ENCODE results near the gene HIRA. TPM values are rescaled to one million over a fixed set of nuclear protein-coding genes. Genes with fewer than 3 reads are reported as not detected.

HIRA gene
- total and polyA plus RNA-seq, 9 of the 15 experiments (the other 6 are each of a cell fraction or from before 2014, with no cell fraction given): 0.96 to 132 (median 58.4) TPM

GRCh38 chr22:19477321-19478044 lies 46.0 kb upstream of the HIRA start (continued):
- 0 out of 4 replicates have a peak, but pooled peaks of 1 of the 2 experiments have one; percentile 10 for TF ChIP-seq RCOR1 (IDR thresholded peaks at IDR 0.05; ENCODE audit: borderline replicate concordance in 1 of 2, low read depth in 2 of 2, low read length in 2 of 2)
- no peak for TF ChIP-seq RHOXF2B (CRISPR knock-in tag; conservative IDR thresholded peaks at IDR 0.05)
- TF ChIP-seq CTBP1 (IDR thresholded peaks at IDR 0.05; ENCODE audit: borderline replicate concordance): no peak
- no peak for TF ChIP-seq CSDE1 (IDR thresholded peaks at IDR 0.05)
- no peak for TF ChIP-seq E2F5 (CRISPR knock-in tag; IDR thresholded peaks at IDR 0.05)
- no peak for TF ChIP-seq USF2 (CRISPR knock-in tag; IDR thresholded peaks at IDR 0.05)
- TF ChIP-seq MYC (IDR thresholded peaks at IDR 0.05; ENCODE audit: low read depth, low read length): peak; percentile 52
- TF ChIP-seq MYC (CRISPR knock-in tag; IDR thresholded peaks at IDR 0.05; ENCODE audit: borderline replicate concordance, low read depth): 0 out of 2 replicates have a peak, but pooled peaks have one; percentile 13
- peak; percentile 31; the same call in 1 of the 2 replicates for TF ChIP-seq SMC3 (conservative IDR thresholded peaks at IDR 0.05; ENCODE audit: insufficient read depth, low read depth, low read length)
- no peak for TF ChIP-seq KLF1 (tag; IDR thresholded peaks at IDR 0.05)
- no peak for TF ChIP-seq HMBOX1 (IDR thresholded peaks at IDR 0.05)
- no peak for TF ChIP-seq ZNF592 (IDR thresholded peaks at IDR 0.05)
- 0 out of 2 replicates have a peak, but pooled peaks have one; percentile 65 for TF ChIP-seq BACH1 (tag; IDR thresholded peaks at IDR 0.05)
- peak in 1 of 2 experiments; percentile 59; a peak in 2 of 4 replicates for TF ChIP-seq TBL1XR1 (IDR thresholded peaks at IDR 0.05; ENCODE audit: low read length in 2 of 2)
- 0 out of 2 replicates have a peak, but pooled peaks have one; percentile 47 for TF ChIP-seq THAP12 (CRISPR knock-in tag; IDR thresholded peaks at IDR 0.05)
- no peak for TF ChIP-seq HES1 (IDR thresholded peaks at IDR 0.05; ENCODE audit: low read depth)
